ENCODE data around the gene IFIT3. TPM values are rescaled to one million over a fixed set of nuclear protein-coding genes. Genes with fewer than 3 reads are reported as not detected.

The IFIT3 gene
- total RNA-seq, 1 donor from 2014 or later = 3.2 TPM

GRCh38 chr10:89294721-89295239 is 33.0 kb upstream of the IFIT3 start:
- no peak for TF ChIP-seq CTCF (IDR thresholded peaks at IDR 0.05)
- Mint-ChIP-seq H3K4me1 (peaks cover 18% of the 10 kb centered on the region), H3K4me3 (no peak overlapping the region), H3K36me3 (ENCODE audit: low read depth) (peaks cover 3% of the 10 kb centered on the region), H3K27ac (no peak overlapping the region), H3K9me3 (peaks cover 4% of the 10 kb centered on the region), H3K27me3 (no peaks in the 10 kb centered on the region)
- no peak for ATAC-seq (ENCODE audit: low read depth)
- intact Hi-C loops (cut with micrococcal nuclease) = no loop called here
- no peak for DNase-seq
- POLR2A ChIA-PET = no interaction called here
- CTCF ChIA-PET = interaction anchor here (1.4 to 2.0 kb wide), 2 partner anchors 75 to 94 kb away, joined by 5 to 8 read pairs; no protein-coding TSS in a partner anchor

GRCh38 chr10:89295597-89295996 is 32.2 kb upstream of the IFIT3 start:
- H3K4me1 Mint-ChIP-seq = peaks cover 21% of the 10 kb centered on the region
- peak overlapping the region; percentile 84 for H3K27ac Mint-ChIP-seq
- ChIA-PET CTCF (interaction anchor here (1.4 to 2.0 kb wide), 2 partner anchors 74 to 93 kb away, joined by 5 to 8 read pairs; no protein-coding TSS in a partner anchor), POLR2A (interaction anchor here (0.8 kb wide), 1 partner anchor 44 kb away, joined by 3 read pairs; the partner anchor contains the start of gene LIPA)
- TF ChIP-seq CTCF (IDR thresholded peaks at IDR 0.05) = no peak
- H3K27me3 Mint-ChIP-seq = no peaks in the 10 kb centered on the region
- H3K36me3 Mint-ChIP-seq (ENCODE audit: low read depth) = peaks cover 3% of the 10 kb centered on the region
- no peak for DNase-seq
- no peak overlapping the region for H3K4me3 Mint-ChIP-seq
- peaks cover 4% of the 10 kb centered on the region for H3K9me3 Mint-ChIP-seq
- intact Hi-C loops (cut with micrococcal nuclease) = no loop called here
- ATAC-seq (ENCODE audit: low read depth) = no peak

- ChIA-PET POLR2A (interaction anchor here (0.8 to 1.0 kb wide), 2 partner anchors 45 to 118 kb away, joined by 3 to 4 read pairs; partner anchors contain the start of genes IFIT5 and LIPA), CTCF (no interaction called here)
- TF ChIP-seq CTCF (IDR thresholded peaks at IDR 0.05) = no peak
- H3K36me3 Mint-ChIP-seq (ENCODE audit: low read depth) = peaks cover 3% of the 10 kb centered on the region
- peak overlapping the region; percentile 53 for H3K4me3 Mint-ChIP-seq
- H3K27me3 Mint-ChIP-seq = no peaks in the 10 kb centered on the region
- ATAC-seq (ENCODE audit: low read depth) (peak; percentile 79), DNase-seq (peak; percentile 18)
- peaks cover 4% of the 10 kb centered on the region for H3K9me3 Mint-ChIP-seq
- peak overlapping the region; percentile 84 for H3K27ac Mint-ChIP-seq
- peaks cover 25% of the 10 kb centered on the region for H3K4me1 Mint-ChIP-seq
- intact Hi-C loops (cut with micrococcal nuclease) = no loop called here
Observed at GRCh38 chr10:89296220-89296648, 31.6 kb upstream of the IFIT3 start.

- Mint-ChIP-seq H3K27me3 (no peaks in the 10 kb centered on the region), H3K4me1 (peaks cover 36% of the 10 kb centered on the region), H3K27ac (peak overlapping the region; percentile 84), H3K4me3 (no peak overlapping the region), H3K9me3 (peaks cover 4% of the 10 kb centered on the region), H3K36me3 (ENCODE audit: low read depth) (peaks cover 9% of the 10 kb centered on the region)
- TF ChIP-seq CTCF (IDR thresholded peaks at IDR 0.05) = no peak
- ChIA-PET POLR2A (no interaction called here), CTCF (no interaction called here)
- ATAC-seq (ENCODE audit: low read depth) (no peak), DNase-seq (no peak)
- intact Hi-C loops (cut with micrococcal nuclease) = no loop called here
Observed at GRCh38 chr10:89297356-89297755, 30.4 kb upstream of the IFIT3 start.

- H3K27me3 Mint-ChIP-seq = no peaks in the 10 kb centered on the region
- ChIA-PET CTCF (no interaction called here), POLR2A (no interaction called here)
- H3K4me3 Mint-ChIP-seq = no peak overlapping the region
- H3K4me1 Mint-ChIP-seq = peaks cover 40% of the 10 kb centered on the region
- ATAC-seq (ENCODE audit: low read depth) (no peak), DNase-seq (no peak)
- H3K27ac Mint-ChIP-seq = no peak overlapping the region
- no peak for TF ChIP-seq CTCF (IDR thresholded peaks at IDR 0.05)
- H3K36me3 Mint-ChIP-seq (ENCODE audit: low read depth) = peaks cover 9% of the 10 kb centered on the region
- H3K9me3 Mint-ChIP-seq = peaks cover 4% of the 10 kb centered on the region
- intact Hi-C loops (cut with micrococcal nuclease) = no loop called here
Observed at GRCh38 chr10:89297791-89298190, 30.0 kb upstream of the IFIT3 start.
